Inflammatory macrophage treated with lipopolysaccharide for 4 hours (primary cell): Measurements from ENCODE around the gene NIT2.
"Not testable (repeated sequence)": the region's sequence is repeated elsewhere in the genome, so short reads cannot be mapped to it uniquely, and the experiment has no call there.

ENCODE experiments used
- DNase-seq: peaks from one replicate; pipeline ENCODE4 v3.0.0-alpha.2; 2020

NIT2 gene, protein sequence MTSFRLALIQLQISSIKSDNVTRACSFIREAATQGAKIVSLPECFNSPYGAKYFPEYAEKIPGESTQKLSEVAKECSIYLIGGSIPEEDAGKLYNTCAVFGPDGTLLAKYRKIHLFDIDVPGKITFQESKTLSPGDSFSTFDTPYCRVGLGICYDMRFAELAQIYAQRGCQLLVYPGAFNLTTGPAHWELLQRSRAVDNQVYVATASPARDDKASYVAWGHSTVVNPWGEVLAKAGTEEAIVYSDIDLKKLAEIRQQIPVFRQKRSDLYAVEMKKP

GRCh38 chr3:100334488-100335351 is at the start of gene NIT2:
TSS of gene NIT2 (plus strand) at chr3:100334757. CDS start at chr3:100334792, 35 bp downstream.
- peak; percentile 69 for DNase-seq

GRCh38 chr3:100288288-100288894 is 46.2 kb upstream of the NIT2 start:
- DNase-seq: no peak

DNA sequence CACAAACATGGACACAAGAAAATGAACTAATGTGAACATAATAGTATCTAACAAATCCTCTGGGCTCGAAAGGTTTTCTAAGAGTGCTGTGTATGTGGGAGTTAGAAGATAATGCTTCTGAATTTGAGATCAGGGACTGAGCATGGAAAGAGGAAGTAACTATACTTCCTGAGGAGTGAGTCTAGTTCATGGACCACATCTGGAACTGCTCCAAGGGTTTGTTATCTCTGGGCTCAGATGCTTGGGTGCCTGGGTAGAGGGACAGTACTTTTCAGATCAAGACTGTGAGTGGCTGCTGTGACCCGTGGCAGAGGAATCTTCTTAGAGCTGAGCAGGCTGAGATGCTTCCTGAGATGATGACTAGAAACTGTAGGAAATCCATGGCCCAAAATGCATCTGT is 45.2 kb upstream of the NIT2 start:
- DNase-seq: peak; percentile 10

DNA sequence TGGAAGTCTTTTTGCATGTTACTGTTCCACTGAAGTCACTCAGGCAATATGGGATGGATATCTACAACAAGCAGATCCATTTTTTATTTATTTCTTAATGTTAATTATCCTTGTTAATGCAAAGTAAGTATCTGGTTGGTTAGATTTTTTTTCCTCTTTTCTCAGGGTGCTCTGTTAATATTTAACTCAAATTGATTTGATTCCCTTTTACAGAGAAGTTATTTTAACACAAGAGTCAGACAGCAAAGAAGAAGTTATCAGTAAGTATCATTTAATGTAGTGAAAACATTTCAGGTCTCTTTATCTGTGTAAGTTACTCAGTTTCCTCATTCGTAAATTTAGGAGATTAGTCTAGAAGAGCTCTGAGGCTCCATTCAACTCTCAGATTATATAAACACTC is 39.5 kb upstream of the NIT2 start:
- DNase-seq: no peak

GRCh38 chr3:100297784-100298183 is 36.8 kb upstream of the NIT2 start:
- no peak for DNase-seq

DNA sequence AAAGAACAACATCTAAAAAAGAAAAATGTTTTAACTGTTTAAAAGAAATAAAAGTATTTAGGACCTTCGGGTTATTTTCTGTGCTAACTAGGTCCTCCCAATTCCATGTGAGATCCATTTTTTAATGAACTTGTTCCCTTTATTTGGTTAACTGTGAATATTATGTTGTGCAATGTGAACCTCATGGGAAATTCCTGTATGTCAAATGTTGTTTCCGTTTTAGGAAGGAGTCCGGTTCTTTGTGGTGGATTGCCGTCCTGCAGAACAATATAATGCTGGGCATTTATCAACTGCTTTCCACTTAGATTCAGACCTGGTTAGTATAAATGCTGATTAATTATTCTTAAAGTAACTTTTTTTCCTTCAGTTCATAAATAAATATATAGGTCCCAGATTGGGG is 35.5 kb upstream of the NIT2 start:
- DNase-seq: peak; percentile 71

DNA sequence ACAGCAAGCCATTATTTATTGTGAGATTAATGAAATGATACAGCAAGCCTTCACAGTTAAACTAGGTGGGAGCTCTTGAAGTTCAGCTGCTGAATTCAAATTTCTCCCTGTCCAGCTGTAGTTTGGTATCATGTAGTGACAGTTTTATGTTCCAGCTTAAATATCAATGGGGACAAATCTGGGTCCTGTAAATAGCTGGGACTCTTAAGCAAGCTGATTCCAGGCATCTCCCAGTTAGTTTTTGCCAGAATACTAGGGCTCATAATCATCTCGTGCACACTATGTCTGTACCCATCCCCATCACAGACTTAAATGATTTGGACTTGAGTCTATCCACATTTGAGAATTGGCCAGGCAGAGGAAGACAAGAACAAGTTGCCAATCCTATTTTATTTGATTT is 27.9 kb upstream of the NIT2 start:
- no peak for DNase-seq

DNA sequence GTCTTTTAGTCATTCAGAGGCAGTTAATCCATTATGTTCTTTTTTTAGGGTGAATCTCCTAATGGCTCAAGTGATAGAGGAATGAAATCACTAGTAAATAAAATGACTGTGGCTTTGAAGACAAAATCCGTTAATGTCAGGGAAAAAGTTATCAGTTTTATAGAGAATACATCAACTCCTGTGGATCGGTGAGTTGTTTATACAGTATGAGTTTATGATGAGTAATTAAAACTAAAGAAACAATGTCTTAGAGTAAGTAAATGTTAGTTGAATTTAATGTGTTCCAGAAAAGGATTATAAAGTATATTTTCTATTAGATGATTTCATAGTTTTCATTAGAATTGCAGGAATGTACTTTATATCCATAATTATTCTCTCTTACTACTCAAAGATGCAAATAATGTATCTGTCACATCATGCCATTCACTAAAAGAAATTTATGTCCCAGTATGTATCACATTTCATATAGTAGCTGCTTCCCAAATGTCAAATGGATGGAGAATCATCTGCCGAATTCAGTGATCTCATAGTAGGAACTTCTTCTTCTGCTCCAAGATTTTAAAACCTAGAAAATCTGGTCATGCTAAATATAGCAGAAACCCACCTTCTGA is 24.1 kb upstream of the NIT2 start:
- no peak for DNase-seq

DNA sequence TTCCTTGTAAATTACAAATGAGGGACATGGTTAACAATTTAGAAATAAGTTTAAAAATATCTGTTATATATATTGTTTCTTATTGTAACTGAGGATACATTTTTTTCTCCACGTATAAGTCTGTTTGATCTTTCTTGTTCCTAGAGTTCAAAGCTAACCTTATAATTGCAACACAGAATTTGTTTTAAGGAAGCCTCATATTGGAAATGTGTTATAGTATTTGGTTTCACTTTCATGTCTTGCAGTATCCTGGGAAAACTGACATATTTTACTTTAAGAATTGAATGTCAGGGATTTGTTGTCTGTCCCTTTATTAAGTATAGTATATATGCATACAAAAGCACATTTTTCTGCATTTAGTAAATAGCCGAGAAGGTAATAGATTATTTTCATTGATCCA is 23.5 kb upstream of the NIT2 start:
- no peak for DNase-seq

GRCh38 chr3:100316641-100317069 is 17.9 kb upstream of the NIT2 start:
- peak; percentile 65 for DNase-seq

DNA sequence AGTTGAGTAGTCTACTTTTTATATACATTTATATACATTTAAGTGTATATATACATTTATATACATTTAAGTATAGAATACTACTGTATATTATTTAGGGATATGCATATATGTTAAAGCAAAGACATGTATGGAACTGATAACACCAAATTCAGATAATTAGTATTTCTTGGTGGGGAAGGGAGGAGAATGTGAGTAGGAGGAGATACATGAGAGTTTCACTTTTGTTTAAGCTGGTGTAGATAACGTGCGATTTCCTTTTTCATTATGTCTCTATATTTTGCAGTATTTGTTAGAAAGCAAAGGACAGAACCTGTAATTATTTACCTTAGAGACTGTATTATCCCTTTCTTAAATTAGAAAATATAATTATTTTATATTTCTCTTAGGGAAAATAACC is 16.6 kb upstream of the NIT2 start:
- peak; percentile 26 for DNase-seq

- DNase-seq: no peak
Observed at GRCh38 chr3:100319951-100320350, 14.6 kb upstream of the NIT2 start.

- DNase-seq: no peak
Observed at GRCh38 chr3:100324044-100324443, 10.5 kb upstream of the NIT2 start.

GRCh38 chr3:100325827-100326226 is 8.7 kb upstream of the NIT2 start:
- no peak for DNase-seq

GRCh38 chr3:100327377-100327776 is 7.2 kb upstream of the NIT2 start:
- DNase-seq: not testable (repeated sequence)

- no peak for DNase-seq
Observed at GRCh38 chr3:100329800-100330489, 4.6 kb upstream of the NIT2 start.

- DNase-seq: no peak
Observed at GRCh38 chr3:100330651-100331050, 3.9 kb upstream of the NIT2 start.

DNA sequence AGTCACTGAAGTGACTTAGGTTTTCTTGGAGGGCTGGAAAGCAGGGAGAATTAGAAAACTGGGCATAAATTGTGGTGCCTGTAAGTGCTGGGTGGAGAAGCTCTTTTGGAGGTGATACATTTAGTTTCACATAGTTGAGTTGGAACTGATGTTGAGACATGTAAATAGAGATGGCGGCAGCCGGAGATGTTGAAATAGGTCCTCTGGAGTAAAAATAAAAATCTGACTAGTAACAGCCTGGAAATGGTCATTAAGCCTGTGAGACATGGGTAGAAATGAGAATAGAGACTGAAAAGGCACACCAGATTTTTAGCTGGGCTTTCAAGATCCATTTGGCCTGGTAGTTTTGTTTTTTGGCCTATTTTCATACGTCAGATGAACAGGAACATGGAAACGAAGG is 2.9 kb upstream of the NIT2 start:
- DNase-seq: no peak

DNA sequence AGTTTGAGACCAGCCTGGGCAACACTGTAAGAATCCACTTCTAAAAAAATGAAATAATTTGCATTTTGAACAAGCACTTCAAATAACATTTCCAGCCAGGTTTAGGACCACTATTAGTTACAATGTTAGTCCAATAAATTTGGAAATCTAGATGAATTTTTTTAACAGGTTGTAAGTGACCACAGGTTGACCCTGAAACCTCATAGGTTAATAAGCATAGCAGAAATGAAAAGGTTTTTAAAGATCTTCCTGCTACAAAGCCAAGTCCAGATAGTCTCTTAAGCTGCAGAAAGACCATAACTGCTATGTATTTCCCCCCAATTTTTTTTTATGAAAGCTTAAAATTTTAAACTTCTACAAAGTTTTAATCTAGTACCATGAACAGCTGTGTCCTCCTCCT is 1.5 kb upstream of the NIT2 start:
- no peak for DNase-seq

DNA sequence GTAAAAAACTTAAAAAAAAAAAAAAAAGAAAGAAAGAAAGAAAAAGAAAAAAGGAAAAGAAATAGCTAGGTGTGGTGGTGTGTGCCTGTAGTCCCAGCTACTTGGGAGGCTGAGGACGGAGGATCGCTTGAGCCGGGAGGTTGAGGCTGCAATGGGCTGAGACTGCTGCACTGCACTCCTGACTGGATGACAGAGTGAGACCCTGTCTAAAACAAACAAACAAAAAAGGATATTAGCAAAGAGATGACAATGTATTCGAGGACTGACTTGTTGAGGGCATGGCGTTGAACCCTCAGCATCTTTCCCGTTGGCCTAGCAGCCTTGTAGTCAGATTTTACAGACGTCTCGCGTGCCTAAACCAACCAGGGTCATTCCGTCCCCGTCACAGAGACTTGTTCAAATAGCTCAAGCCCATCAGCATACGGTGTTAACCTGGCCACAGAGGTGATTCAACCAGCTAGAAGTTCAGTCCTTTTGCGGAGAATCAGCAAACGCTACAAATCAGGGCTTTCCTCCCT is 528 bp upstream of the NIT2 start:
- DNase-seq: no peak

DNA sequence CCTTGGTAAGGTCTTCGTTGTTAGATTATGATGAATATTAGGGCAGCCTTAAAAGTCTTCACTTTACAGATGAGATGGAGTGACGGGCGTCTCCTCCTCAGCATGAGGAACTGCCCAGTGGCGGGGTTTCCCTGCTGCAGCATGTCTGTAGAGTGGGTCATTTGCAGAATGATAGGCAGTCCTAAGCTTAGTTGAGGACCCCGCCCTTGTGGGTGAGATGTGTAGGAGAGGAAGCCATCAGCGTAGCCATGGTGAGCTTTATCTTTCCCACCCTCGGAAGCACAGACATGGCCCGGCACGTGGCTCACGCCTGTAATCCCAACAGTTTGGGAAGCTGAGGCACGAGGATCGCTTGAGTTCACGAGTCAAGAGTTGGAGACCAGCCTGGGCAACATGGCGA is 877 bp downstream of the NIT2 start:
- peak; percentile 72 for DNase-seq

GRCh38 chr3:100336229-100336628 is 1.7 kb downstream of the NIT2 start:
- DNase-seq: not testable (repeated sequence)

- DNase-seq: no peak
Observed at GRCh38 chr3:100338911-100339310, 4.4 kb downstream of the NIT2 start.
